ENCODE results near the gene DMWD.
A peak's percentile ranks its signal among the peaks of the same experiment; 100 is the strongest.

Gene DMWD

GRCh38 chr19:45820413-45821102 lies 27.9 kb upstream of the DMWD start:
- no peak for ATAC-seq
- no peak overlapping the region for H3K27ac Mint-ChIP-seq
- peaks cover 37% of the 10 kb centered on the region for H3K36me3 Mint-ChIP-seq
- no peak overlapping the region for H3K4me3 Mint-ChIP-seq
- peaks cover 10% of the 10 kb centered on the region for H3K4me1 Mint-ChIP-seq
- no peaks in the 10 kb centered on the region for H3K27me3 Mint-ChIP-seq
- no peaks in the 10 kb centered on the region for H3K9me3 Mint-ChIP-seq

- H3K9me3 Mint-ChIP-seq = no peaks in the 10 kb centered on the region
- peaks cover 33% of the 10 kb centered on the region for H3K36me3 Mint-ChIP-seq
- H3K27me3 Mint-ChIP-seq = no peaks in the 10 kb centered on the region
- no peak for ATAC-seq
- H3K4me3 Mint-ChIP-seq = no peak overlapping the region
- H3K27ac Mint-ChIP-seq = no peak overlapping the region
- peaks cover 10% of the 10 kb centered on the region for H3K4me1 Mint-ChIP-seq
Measured at GRCh38 chr19:45819769-45820168, 27.1 kb upstream of the DMWD start.

GRCh38 chr19:45817725-45818301 lies 25.2 kb upstream of the DMWD start:
- ATAC-seq = no peak
- peaks cover 10% of the 10 kb centered on the region for H3K4me1 Mint-ChIP-seq
- H3K27me3 Mint-ChIP-seq = no peaks in the 10 kb centered on the region
- no peak overlapping the region for H3K4me3 Mint-ChIP-seq
- no peak overlapping the region for H3K27ac Mint-ChIP-seq
- H3K9me3 Mint-ChIP-seq = no peaks in the 10 kb centered on the region
- peaks cover 16% of the 10 kb centered on the region for H3K36me3 Mint-ChIP-seq

GRCh38 chr19:45817010-45817724 lies 24.5 kb upstream of the DMWD start:
- Mint-ChIP-seq H3K27me3 (no peaks in the 10 kb centered on the region), H3K27ac (no peak overlapping the region), H3K4me3 (no peak overlapping the region)

DNA sequence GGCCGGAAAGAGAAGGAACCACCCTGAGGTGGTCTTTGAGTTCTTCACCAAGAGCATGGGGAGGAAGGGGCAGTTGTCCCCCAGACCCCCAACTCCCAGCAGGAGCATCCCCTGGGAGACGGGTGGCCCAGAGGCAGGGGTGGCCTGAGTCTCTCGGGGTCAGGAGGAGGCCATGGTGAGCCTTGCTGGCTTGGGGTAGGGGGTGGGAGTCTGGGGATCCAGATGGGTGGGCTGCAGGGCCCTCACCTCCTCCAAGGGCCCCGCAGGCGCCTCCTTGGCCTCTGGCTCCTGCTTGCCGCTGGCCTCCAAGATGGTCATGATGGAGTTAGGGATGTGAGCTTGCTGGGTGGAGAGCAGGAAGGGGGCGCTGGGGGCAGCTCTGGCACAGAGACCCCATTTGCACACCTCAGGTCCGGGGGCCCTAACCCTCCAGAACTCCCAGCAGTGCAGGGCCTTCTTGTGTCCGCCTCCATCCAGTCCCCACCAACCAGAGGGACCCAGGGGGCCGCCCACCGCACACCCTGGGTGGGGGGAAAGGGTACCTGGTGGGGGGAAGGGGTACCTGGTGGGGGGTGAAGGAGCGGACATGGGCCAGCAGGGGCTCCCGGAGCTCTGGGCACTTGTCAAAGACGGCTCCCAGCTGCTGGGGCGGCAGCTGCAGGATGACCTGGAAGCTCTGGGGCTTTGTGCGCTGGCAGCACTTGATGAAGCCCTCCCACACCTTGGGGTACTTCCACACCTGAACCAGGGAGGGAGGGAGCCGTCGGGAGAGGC lies 23.8 kb upstream of the DMWD start:
- Mint-ChIP-seq H3K27me3 (no peaks in the 10 kb centered on the region), H3K27ac (no peak overlapping the region), H3K36me3 (peaks cover 8% of the 10 kb centered on the region), H3K4me3 (no peak overlapping the region), H3K9me3 (no peaks in the 10 kb centered on the region), H3K4me1 (peaks cover 10% of the 10 kb centered on the region)
- ATAC-seq = no peak

More at GRCh38 chr19:45817010-45817724, 24.5 kb upstream of the DMWD start:
- H3K4me1 Mint-ChIP-seq = peaks cover 10% of the 10 kb centered on the region
- peaks cover 13% of the 10 kb centered on the region for H3K36me3 Mint-ChIP-seq
- H3K9me3 Mint-ChIP-seq = no peaks in the 10 kb centered on the region
- ATAC-seq = peak; percentile 96

DNA sequence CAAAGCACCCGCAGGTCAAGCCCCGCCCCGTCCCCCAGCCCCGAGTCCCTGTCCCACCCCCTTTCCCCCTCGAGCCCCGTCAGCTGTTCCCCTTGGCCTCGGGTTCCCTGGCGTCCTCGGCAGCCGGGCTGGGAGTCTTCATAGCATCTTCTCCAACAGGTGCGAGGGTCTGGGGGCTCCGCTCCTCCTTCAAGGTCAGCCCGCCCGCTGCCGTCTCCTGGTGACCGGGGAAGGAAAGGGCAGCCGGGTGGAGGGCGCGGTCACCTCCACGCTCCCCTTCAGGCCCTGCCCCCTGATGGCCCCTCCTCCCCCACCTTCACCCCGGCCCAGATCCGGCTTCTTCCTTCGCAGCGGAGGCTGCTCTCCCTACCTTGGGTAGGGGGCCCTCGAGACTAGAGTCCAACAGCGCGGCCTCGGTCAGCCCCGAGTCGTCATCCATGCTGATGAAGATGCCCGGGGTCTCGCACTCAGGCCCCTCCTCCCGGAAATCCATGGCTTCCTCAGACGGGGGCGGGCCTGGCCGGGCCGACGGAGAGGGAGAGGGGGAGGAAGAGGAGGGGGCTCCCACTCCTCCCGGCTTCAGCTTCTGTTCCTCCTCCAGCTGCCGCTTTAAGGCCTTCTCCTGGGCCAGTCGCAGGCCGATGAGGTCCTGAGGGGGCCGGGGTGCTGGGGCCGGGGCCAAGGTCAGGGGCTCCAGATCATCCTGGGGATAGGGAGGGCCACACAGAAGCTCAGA lies 23.0 kb upstream of the DMWD start:
- Mint-ChIP-seq H3K27ac (no peak overlapping the region), H3K4me1 (peaks cover 11% of the 10 kb centered on the region), H3K4me3 (no peak overlapping the region), H3K9me3 (no peaks in the 10 kb centered on the region), H3K27me3 (no peaks in the 10 kb centered on the region), H3K36me3 (peaks cover under 1% of the 10 kb centered on the region)
- no peak for ATAC-seq

DNA sequence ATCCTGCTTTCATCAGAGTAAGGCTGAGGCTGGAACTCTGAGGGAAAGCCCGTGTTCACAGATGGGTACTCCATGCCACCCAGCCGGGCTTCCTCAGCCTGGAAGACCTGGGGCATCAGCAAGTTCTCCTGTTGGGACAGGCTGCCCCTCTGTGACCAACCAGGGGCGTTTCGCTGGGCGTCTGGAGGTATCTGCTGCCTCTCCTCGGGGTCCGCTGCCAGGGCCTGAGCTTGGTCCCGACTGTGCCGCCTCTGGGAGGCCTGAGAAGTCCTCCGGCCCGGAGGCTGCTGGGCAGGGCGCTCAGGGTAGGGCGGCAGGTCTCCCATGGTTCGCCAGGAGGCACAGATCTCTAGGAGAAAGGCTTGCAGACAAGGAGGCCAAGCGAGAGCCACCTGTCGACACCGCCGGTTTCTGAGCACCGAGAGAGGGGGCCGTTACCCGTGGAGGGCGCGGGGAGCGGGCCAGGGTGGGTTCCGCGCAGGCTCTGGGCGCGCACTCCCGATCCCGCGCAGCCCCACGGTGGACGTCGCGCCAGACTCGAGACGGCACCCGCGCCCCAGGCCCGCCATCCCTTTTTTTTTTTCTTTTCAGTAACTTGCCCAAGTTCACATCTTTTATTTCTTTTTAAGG lies 22.3 kb upstream of the DMWD start, which contains the start of gene RSPH6A:
TSS of gene RSPH6A (minus strand) at position 458 of the 630 bp plus-strand sequence. CDS start at position 326, 132 bp downstream.
- ATAC-seq = no peak
- Mint-ChIP-seq H3K4me1 (peaks cover 16% of the 10 kb centered on the region), H3K27ac (no peak within 1 kb of the TSS), H3K27me3 (no peaks in the 10 kb centered on the region), H3K36me3 (no peaks in the 10 kb centered on the region), H3K4me3 (no peak within 1 kb of the TSS), H3K9me3 (no peaks in the 10 kb centered on the region)

DNA sequence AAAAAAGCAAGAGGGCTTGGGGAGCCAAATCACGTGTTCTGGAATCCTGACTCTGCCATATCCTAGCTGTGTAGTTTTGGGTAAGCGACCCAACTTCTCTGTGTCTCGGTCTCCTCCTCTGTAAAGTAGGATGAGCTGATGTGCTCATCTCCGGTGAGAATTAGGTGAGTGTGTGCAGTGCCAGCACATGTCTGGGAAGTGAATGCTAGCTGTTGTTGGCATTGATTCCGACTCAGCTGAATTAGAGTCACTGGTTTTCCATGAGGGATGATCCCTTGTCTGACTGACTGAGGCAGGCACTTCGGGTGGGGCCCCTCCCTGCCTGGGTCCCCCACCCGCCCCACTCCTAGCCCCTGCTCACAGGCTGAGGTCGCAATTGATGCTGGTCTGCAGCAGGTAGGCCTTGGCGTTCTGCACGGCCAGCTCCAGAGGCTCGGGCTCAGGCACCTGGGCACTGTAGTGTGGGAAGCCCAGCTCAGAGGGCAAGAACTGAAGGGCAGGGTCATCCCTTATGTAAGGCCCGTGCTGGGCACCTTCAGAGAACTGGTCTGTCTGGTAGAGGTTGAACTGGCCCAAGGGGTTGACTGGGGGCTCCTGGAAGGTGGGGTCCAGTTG lies 21.6 kb upstream of the DMWD start:
- peaks cover 22% of the 10 kb centered on the region for H3K4me1 Mint-ChIP-seq
- no peak for ATAC-seq
- peaks cover 6% of the 10 kb centered on the region for H3K27me3 Mint-ChIP-seq
- no peak overlapping the region for H3K4me3 Mint-ChIP-seq
- no peaks in the 10 kb centered on the region for H3K9me3 Mint-ChIP-seq
- no peak overlapping the region for H3K27ac Mint-ChIP-seq
- no peaks in the 10 kb centered on the region for H3K36me3 Mint-ChIP-seq

GRCh38 chr19:45812297-45812696 lies 19.7 kb upstream of the DMWD start:
- no peak overlapping the region for H3K4me3 Mint-ChIP-seq
- peaks cover 18% of the 10 kb centered on the region for H3K4me1 Mint-ChIP-seq
- no peaks in the 10 kb centered on the region for H3K36me3 Mint-ChIP-seq
- H3K9me3 Mint-ChIP-seq = no peaks in the 10 kb centered on the region
- peaks cover 9% of the 10 kb centered on the region for H3K27me3 Mint-ChIP-seq
- ATAC-seq = no peak
- H3K27ac Mint-ChIP-seq = no peak overlapping the region

GRCh38 chr19:45809643-45810159 lies 17.1 kb upstream of the DMWD start:
- H3K4me3 Mint-ChIP-seq = no peak overlapping the region
- no peak for ATAC-seq
- no peaks in the 10 kb centered on the region for H3K36me3 Mint-ChIP-seq
- H3K27me3 Mint-ChIP-seq = peaks cover 9% of the 10 kb centered on the region
- no peaks in the 10 kb centered on the region for H3K9me3 Mint-ChIP-seq
- H3K27ac Mint-ChIP-seq = peak overlapping the region; percentile 58
- H3K4me1 Mint-ChIP-seq = peaks cover 20% of the 10 kb centered on the region

GRCh38 chr19:45805719-45806118 lies 13.1 kb upstream of the DMWD start:
- Mint-ChIP-seq H3K27ac (no peak overlapping the region), H3K4me3 (no peak overlapping the region), H3K27me3 (peaks cover 26% of the 10 kb centered on the region), H3K36me3 (no peaks in the 10 kb centered on the region), H3K9me3 (no peaks in the 10 kb centered on the region), H3K4me1 (peaks cover 20% of the 10 kb centered on the region)
- no peak for ATAC-seq

DNA sequence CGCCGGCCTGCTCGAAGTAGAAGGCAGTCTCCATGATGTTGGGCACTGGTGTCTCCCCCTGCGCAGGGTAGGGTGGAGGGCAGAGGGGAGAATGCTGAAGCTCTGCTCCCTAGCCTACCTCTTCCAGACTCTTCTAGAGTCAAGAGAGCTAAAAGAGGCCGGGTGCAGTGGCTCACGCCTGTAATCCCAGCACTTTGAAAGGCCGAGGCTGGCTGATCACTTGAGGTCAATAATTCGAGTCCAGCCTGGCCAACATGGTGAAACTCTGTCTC lies 12.2 kb upstream of the DMWD start:
- ATAC-seq = no peak
- H3K27me3 Mint-ChIP-seq = peaks cover 34% of the 10 kb centered on the region
- no peaks in the 10 kb centered on the region for H3K9me3 Mint-ChIP-seq
- no peak overlapping the region for H3K4me3 Mint-ChIP-seq
- H3K27ac Mint-ChIP-seq = no peak overlapping the region
- no peaks in the 10 kb centered on the region for H3K36me3 Mint-ChIP-seq
- H3K4me1 Mint-ChIP-seq = peaks cover 14% of the 10 kb centered on the region

GRCh38 chr19:45804140-45804958 lies 11.7 kb upstream of the DMWD start:
- Mint-ChIP-seq H3K27ac (no peak overlapping the region), H3K4me3 (no peak overlapping the region), H3K9me3 (no peaks in the 10 kb centered on the region), H3K27me3 (peaks cover 32% of the 10 kb centered on the region), H3K36me3 (no peaks in the 10 kb centered on the region), H3K4me1 (peaks cover 9% of the 10 kb centered on the region)
- no peak for ATAC-seq

Measured in stimulated activated memory B cell treated with anti-CD40 and anti-IgM and Interleukin-4, amounts not matched to agents 10 μg/mL and 1 μg/mL and 100 μg/mL, for 72 hours (primary cell).